IPS DF 4.7 (cell line): ENCODE results near the gene KCNMB2.
"Not testable (repeated sequence)": the region's sequence is repeated elsewhere in the genome, so short reads cannot be mapped to it uniquely, and the experiment has no call there.

Experiments used
- DNase-seq: peaks from one replicate; pipeline ENCODE4 v3.0.0-alpha.2; 2013; ENCODE audit warnings: low spot score; ENCODE audit errors: extremely low read depth

Gene KCNMB2

DNA sequence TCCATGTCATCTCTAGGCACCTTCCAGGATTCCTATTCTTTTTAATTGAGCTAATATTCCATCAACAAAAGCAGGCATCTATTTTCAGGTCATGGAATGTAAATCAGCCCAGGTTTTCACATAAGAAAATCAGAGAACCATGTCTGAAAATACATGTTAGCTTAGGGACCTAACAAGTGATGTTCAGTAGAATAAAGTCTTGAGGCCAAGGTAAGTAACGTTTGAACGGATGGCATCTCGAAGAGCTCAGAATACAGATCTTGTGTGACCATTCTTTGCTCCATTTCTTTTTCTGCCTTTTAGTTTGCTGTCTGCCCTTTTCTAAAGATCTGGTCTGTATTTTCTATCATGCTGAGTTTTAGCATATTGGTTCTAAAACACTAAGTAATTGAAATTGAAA, 16.5 kb upstream of the KCNMB2 start:
- DNase-seq: no peak

DNA sequence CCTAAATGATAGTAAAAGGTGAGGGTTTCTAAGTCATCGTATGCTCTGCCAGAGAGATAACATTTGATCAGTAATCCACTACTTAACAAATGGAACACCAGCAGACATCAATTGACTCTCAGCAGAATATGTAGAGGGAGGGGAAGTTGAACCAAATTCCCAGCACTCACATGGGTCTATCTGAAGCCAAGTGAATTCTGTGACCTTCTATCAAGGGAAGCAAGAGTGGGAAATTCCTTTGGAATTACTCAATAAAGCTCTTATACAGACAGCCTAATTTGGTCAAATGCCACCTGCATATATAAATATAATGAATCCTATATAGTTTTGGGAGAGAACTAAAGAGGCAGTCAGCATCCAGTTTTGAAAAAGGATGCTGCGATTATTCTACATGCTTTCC, 15.8 kb upstream of the KCNMB2 start:
- DNase-seq: no peak

DNA sequence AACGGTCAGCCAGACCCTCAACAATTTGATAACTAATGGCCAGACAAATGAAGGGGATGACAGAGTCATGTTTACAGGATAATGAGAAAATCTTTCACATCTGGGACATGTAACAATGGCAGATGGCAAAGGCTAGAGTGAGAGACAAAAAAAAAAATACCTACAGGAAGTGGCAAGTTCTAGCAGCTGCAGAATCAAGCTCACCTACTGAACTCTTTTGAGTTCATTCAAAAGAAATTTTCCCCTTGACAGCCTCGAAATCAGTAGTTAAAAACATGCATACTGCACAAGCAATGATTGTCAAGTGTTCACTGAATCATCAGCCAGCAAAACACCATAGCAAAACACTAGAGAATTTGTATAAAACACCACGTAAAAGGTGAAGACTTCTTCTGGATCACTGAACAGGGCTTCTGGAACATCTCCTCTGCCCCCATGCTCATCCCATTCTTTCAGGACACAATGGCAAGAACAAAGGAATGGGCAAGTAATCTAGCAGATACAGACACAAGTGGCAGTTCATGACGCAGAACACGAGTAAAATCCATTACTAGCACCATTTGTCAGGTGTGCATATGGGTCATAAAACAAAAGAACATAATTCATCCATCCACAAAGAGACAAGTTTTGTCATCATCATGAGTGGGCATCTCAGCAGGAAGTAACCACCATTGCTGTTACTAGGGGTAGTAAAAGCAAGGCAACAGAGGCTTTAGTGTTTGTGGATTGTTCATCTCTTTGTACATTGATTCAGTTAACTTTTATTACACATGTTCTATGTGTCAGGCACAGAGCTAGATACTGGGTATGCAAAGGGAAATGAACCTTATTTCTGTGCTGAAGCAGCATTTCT, 13.8 kb upstream of the KCNMB2 start:
- DNase-seq: no peak

DNA sequence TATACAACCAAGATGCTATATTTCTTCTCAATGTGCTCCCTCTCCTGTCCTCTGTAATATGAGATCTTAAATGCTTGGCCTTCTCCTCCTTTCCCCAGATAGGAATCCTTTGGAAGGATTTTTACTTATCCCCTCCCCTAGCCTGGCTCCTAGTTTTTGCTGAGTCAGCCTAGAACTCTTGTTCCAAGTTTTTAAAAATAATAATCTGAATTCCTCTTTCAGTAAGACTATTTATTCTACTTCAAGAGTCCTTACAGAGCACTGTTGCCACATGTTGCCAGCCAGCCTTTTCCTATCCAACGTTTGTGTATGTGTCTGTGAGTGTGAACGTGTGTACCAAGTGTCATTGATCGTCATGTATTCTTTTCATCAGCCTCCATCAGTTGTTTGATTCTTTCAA, 11.0 kb upstream of the KCNMB2 start:
- no peak for DNase-seq

DNA sequence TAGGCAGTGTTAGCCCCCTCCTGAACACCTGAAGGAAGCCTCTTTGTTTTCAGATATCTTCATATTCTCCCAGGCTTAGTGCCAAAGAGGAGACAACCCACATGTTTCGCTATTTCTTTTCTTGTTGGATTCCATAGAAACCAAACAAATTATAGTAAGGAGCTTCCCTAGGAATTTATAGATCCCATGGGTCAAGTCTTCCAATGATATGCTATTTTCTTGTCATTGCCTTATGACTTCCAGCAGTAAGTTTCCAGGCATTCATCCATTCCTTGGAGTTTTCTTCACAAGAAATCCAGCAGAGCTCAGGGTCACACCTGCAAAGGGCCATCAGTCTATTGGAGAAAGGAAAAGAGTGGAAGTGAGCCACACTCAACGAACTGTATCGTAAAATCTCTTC, 9.9 kb upstream of the KCNMB2 start:
- DNase-seq: no peak

DNA sequence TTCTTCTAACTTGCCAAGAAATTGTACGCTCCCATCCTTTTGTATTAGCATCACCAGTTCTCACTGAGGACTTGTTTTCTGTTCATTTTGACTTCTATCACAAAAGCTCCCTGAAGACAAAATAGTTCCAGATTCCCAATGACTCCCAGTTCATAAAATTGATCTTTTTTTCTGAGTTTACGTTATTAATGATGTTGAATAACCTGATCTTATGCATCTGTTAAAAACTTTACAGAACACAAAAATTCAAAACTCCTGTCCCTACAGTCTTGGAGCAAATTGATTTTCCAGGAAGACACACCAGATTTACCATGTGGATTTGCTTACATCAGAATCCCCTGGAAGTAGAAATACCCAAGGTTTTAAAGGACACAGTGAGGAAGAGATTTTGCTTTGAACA, 8.3 kb upstream of the KCNMB2 start:
- no peak for DNase-seq

DNA sequence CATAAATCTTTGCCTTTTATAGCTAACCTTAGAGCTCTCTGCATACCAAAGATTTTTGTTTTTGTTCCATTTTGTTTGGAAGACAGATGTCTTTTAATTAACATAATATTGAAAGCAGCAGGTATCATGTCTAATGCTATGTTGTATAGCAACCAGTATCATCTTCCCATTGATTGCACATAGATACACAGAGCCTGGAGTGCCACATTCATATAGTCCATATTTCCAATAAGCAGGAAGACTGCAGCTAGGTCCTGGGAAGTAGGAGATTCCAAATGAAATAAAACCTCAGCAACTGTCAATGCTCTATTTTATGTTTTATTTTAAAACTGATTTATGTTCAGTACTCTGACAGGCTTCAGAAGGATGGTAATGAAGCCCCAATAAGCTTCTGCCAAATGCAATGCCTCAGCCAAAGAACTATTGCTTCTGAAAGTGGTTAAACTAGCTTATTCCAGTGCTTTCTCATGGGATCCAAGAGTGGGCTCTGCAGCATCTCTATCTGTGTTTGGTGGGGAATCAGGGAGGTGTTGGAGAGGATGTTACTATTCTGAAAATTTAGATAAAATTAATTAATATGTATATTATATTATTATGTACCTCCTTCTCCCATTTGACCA, 6.5 kb upstream of the KCNMB2 start:
- DNase-seq: no peak

DNA sequence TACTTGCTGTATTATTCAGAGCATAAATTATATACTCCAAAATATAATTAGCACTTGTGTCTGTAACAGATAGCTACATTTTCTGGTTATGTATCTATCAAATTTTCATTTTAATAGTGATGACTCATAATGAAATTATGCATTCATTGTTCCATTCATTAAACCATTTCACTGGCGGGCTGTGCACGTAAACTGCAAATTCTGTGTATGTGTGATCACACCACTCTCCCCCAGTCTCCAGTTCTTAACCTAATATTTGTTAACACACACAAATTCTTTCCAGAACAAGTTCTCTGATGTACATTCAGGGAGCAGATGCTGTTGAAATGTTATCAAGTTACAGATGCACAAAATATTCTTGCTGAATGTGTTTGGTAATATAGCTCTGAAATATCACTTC, 3.8 kb upstream of the KCNMB2 start:
- DNase-seq: no peak

DNA sequence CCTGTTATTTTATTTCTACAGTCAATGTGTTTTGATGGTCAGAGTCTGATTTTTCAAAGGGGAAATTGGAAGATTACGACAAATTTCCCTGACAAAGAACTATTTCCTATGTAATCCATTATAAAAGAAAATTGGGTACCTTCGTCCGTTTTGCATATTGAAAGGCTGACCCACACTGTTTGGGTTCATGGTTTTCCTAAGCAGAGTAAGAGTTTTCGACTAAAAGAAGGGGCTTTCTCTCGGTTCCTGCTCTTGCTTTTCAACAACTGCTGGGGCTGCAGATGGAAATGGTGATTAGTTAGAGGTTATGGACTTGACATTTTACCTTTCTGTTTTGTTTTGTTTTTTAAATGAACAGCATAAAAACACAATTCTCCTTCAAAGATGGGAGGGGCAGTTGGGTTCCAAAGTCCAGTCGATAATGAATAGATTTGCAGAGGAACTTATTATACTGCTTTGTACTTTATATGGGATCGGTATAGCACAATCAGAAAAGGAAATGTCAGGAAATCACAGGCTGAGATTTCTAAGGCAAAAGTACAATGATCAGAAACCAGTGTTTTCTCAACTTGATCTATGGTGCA, 978 bp downstream of the KCNMB2 start:
- no peak for DNase-seq

DNA sequence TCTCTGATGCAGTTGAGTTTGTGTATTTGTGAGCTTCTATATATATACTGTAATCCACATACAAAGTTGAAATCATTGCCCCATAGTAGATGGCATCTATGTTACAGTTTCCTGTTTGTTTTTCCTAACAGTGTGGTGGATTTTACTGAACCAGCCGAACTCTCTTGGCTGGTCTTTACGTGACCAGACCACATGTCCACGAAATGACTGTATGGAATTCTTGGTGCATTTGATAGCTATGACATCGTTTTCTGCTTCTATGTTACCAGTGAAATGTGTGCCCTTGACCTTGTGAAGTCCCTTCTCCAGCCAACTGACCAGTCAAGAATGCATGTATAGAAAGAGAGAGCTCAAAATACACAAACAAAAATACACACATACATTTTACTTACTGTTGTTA, 1.8 kb downstream of the KCNMB2 start:
- DNase-seq: no peak

DNA sequence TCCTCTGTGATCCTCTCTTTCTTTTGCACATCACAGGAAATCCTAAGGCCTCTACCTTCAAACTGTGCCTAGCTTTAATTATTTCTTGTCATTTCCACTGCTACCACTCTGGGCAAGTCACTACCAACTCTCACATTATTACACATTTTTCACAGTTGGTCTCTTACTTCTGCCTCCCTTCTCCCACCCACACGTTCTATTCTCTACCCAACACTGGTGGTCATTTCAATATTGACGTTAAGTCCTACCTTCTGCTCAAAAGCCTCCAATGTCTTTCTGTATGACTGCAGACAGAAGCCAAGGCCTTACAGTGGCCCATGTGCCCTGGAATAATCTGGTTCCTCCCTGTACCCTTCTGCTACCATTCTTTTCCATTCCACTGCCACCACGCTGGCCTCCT, 3.9 kb downstream of the KCNMB2 start:
- no peak for DNase-seq

DNA sequence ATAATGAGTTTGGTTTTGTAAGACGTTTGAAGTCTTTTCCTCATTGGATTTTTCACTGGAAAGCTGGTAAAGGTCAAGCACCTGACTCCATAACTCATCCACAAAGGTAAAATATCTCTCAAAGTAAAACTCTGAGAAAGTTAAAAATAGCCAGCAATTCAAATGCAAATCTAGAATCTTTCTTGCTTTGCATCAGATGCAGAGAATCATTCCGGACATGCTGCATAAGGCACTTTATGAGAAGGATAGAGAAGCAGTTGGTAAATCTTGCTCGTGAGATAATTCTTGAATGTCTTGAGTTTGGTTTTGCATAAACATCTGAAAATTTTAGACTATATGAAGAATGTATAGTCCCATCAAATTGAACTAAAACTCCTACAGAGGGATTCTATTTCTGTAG, 9.1 kb downstream of the KCNMB2 start:
- no peak for DNase-seq

DNA sequence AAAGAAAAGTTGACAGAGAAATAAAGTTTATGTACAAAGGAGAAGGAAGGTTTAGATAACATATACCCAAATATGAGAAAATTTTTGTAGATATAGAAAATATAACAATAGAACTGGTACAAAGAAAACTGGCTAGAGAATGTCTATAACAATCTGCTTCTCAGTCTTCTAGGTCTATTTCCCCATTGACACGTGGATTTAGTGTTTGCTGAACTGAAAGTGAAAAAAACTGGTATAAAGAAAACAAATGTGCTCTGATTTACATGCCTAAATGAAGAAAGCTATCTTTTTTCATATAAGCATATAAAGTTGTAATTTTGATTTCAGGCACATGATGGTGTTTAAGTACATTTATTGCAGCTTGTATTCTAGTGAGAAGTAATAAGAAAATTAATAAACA, 9.8 kb downstream of the KCNMB2 start:
- DNase-seq: no peak

DNA sequence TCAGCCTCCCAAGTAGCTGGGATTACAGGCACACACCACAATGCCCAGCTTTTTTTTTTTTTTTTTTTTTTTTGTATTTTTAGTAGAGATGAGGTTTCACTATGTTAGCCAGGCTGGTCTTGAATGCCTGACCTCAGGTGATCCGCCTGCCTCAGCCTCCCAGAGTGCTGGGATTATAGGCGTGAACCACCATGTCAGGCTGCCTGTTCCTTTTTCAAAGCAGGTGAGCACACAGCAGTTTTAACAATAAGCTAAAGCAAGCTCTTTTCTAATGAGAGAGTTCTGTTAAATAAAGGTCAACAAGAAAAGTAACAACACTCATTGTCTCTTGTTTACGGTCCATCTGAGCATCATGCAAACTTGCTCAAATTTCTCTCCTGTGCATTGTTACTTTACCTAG, 13.2 kb downstream of the KCNMB2 start:
- DNase-seq: not testable (repeated sequence)

DNA sequence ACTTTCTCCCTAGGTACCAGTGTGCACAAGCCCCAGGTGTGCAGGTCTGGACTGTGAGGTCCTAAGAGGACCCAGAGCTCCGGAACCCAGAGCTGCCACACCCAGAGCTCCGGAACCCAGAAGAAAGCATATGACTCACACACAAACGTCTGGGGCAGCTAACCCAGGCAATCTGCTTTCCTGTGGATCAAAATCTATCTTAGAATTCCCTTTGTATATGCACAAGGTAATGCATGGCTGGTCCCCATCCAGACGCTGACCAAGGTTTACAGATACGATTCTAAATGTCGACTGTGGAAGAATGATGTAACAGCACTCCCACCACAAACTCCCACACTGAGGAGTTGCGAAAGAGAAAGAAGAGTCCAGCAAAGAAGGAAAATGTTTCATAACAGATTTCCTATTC, 15.7 kb downstream of the KCNMB2 start:
- no peak for DNase-seq

DNA sequence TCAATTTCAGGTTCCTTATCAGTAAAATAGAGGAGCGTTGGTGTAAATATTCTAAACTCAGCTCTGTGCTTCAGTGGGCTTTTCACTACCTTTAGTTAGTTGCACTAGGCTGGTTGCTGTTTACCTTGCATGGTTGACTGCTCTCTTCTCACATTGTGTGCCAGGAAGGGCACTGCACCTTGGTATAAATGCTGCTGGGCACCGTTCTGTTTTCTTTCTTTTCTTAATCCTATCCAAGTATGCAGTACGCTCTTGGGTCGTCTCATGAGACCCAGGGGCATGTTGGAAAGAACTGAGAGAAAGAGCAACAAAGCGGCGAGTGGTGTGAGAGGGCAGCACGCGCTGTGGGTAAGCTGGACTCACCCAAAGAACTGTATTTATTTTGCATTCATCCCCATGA, 22.4 kb downstream of the KCNMB2 start:
- DNase-seq: no peak

DNA sequence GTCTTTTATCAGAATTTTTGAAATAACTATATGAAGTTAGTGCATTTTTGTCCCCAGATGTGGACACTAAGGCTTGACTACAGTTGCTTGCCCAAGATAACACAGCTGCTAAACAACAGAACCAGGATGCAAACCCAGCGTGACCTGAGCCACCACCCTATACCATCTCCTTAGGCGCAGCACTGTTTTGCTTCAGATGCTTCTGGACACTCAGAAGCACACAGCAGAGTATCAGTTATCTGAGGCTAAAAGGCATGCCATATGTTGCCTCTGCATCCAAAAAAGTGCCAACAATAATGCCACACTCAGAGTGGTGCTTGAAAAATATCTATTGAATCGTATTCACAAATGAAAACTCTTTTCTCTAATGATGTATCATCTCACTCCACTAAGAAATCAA, 24.5 kb downstream of the KCNMB2 start:
- DNase-seq: no peak

DNA sequence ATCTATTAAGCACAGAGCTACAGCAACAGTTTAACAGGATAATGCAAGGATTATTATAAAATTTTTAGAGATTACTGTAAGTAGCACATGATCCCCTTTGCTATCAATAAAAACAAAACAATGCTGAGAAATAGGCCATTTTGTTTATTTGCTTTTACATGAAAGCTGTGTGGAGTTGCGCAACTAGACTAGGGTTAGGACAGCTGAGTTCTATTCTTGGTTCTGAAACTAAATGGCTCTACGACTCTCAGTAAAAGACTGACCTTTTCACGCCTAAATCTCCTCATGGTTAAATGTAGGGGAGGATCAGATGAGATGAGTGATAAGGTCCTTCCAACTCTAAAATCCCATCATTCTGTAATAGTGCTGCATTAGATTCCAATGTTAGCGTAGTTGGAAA, 25.0 kb downstream of the KCNMB2 start:
- DNase-seq: no peak

DNA sequence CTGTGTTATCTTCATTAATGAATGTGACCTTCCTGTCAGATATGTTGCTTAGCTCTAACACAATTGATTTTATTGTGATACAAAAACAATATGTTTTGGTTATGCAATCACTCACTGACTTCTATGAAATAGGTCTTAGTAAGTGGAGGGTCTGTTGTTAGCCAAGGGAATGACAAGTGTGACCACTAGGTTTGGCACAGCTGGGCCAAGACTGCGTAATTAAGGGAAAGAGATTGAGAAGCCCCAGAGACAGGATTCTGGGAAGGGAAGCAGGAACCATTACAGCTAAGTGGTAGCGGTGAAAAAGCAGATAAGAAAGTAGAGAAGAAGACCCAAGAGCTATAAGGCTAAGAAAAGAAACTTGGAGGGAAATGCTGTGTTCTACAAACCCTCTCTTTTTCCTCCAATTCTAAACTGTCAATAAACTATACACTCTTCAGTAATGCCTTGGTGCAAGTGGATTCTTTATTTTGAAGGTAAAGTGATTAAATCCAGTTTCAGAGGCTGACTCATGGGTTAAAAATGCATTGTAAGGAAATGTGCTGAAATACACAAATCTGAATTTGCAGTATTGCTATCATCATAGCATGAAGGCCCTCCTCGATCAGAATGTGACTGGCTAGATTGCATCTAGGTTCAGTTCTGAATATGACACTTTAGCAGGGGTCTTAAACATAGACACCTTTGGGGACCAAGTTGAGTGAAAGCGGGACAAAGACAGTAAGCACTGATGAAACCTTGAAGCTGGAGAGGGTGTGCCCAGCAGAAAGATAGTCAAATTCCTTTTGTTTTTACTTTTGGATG, 26.1 kb downstream of the KCNMB2 start:
- no peak for DNase-seq

DNA sequence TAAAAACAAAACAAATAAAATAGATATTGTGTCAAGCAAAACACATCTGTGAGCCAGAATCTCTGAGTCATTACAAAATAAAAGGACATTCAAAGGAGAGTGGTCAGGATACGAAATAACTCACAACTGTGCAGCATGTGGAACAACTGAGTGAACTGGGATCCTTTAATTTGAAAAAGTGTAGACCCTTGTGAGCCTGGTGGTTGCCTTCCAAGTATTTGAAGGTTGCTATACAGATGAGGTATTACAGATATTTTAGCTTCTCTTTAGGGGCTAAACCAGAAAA, 26.7 kb downstream of the KCNMB2 start:
- DNase-seq: no peak

DNA sequence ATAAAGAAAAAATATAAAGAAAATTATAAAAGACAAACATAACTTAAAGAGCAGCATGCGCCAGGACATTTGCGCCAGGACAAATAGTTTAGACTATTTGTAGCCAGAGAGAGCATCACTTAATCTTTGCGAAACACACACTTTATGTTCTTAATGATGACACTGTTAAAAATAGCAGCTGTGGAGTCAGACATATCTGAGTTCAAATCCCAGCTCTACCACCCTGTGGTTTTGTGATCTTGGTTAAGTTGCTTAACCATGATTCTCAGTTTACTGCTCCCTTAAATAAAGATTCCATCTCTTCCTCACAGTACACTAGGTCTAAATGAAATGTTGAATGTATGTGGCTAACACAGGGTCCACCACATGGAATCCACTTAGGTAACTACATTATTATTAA, 31.4 kb downstream of the KCNMB2 start:
- no peak for DNase-seq

DNA sequence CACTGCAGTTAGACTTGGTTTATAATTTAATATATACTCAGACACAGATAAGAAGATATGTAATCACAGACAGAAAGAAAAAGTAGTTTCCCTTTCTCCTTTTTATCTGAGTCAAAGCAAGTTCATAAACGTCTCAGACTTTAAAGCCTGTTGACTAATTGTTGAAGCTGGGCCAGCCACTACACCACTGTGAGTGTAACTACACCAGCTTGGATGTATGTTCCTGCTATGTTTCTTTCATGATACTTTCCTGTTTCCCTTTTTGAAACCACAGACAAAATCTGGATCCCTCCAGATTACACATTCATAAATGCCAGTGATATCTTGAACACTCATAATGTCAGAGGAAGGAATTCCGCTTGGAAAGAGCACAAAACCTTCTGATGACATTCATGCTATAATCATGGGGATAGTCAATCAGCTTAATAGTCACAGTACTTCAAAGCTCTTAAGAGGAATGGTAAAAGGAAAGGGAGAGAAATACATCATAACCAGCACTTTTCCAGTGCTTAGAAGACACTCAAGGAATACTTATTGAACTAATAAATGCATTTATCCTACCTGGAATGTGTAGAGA, 32.0 kb downstream of the KCNMB2 start:
- no peak for DNase-seq
